ENCODE data around the gene MYO9A.

Gene MYO9A

GRCh38 chr15:72096796-72097195 is 21.2 kb downstream of the MYO9A start:
- TF ChIP-seq POLR2AphosphoS5 (IDR thresholded peaks at IDR 0.05; ENCODE audit: low read depth) (no peak), SPI1 (IDR thresholded peaks at IDR 0.05; ENCODE audit: borderline replicate concordance, low read depth) (no peak), GABPA (IDR thresholded peaks at IDR 0.05; ENCODE audit: low read depth) (no peak)
- TF ChIP-seq, protein P1, sequence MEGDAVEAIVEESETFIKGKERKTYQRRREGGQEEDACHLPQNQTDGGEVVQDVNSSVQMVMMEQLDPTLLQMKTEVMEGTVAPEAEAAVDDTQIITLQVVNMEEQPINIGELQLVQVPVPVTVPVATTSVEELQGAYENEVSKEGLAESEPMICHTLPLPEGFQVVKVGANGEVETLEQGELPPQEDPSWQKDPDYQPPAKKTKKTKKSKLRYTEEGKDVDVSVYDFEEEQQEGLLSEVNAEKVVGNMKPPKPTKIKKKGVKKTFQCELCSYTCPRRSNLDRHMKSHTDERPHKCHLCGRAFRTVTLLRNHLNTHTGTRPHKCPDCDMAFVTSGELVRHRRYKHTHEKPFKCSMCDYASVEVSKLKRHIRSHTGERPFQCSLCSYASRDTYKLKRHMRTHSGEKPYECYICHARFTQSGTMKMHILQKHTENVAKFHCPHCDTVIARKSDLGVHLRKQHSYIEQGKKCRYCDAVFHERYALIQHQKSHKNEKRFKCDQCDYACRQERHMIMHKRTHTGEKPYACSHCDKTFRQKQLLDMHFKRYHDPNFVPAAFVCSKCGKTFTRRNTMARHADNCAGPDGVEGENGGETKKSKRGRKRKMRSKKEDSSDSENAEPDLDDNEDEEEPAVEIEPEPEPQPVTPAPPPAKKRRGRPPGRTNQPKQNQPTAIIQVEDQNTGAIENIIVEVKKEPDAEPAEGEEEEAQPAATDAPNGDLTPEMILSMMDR (IDR thresholded peaks at IDR 0.05; ENCODE audit: insufficient read depth, low read length): no peak
- TF ChIP-seq, protein P2, sequence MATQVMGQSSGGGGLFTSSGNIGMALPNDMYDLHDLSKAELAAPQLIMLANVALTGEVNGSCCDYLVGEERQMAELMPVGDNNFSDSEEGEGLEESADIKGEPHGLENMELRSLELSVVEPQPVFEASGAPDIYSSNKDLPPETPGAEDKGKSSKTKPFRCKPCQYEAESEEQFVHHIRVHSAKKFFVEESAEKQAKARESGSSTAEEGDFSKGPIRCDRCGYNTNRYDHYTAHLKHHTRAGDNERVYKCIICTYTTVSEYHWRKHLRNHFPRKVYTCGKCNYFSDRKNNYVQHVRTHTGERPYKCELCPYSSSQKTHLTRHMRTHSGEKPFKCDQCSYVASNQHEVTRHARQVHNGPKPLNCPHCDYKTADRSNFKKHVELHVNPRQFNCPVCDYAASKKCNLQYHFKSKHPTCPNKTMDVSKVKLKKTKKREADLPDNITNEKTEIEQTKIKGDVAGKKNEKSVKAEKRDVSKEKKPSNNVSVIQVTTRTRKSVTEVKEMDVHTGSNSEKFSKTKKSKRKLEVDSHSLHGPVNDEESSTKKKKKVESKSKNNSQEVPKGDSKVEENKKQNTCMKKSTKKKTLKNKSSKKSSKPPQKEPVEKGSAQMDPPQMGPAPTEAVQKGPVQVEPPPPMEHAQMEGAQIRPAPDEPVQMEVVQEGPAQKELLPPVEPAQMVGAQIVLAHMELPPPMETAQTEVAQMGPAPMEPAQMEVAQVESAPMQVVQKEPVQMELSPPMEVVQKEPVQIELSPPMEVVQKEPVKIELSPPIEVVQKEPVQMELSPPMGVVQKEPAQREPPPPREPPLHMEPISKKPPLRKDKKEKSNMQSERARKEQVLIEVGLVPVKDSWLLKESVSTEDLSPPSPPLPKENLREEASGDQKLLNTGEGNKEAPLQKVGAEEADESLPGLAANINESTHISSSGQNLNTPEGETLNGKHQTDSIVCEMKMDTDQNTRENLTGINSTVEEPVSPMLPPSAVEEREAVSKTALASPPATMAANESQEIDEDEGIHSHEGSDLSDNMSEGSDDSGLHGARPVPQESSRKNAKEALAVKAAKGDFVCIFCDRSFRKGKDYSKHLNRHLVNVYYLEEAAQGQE (IDR thresholded peaks at IDR 0.05; ENCODE audit: insufficient replicate concordance, low read depth): no peak
- H3K27ac ChIP-seq (replicated peaks): no peak overlapping the region
- no peak for DNase-seq (ENCODE audit: low read depth in 1 of 2, low spot score in 1 of 2)
- no peak overlapping the region for H3K4me3 ChIP-seq (replicated peaks; ENCODE audit: insufficient read depth, low read length)
- no peaks in the 10 kb centered on the region for H3K27me3 ChIP-seq (ENCODE audit: insufficient read depth, poor library complexity, severe bottlenecking)

DNA sequence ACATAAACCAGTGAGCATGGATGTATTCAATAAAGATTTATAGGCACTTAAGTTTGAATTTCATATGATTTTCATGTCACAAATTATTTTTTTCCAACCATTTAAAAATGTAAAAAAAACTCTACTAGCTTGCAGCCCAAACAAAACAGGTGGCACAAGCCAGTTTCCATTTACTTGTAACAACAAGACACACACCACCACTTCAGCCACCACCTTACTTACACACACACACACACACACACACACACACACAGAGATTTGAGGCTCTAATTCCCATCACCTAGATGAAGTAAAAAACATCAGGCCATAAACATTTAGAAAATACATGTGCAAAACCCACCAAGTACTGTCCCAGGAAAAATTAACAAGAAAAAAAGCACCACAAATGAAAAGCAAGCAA is 25.3 kb downstream of the MYO9A start:
- DNase-seq (ENCODE audit: low read depth in 1 of 2, low spot score in 1 of 2): no peak
- Histone ChIP-seq H3K4me3 (replicated peaks; ENCODE audit: insufficient read depth, low read length) (no peak overlapping the region), H3K27ac (replicated peaks) (no peak overlapping the region), H3K27me3 (ENCODE audit: insufficient read depth, poor library complexity, severe bottlenecking) (no peaks in the 10 kb centered on the region)
- TF ChIP-seq, protein P2 (IDR thresholded peaks at IDR 0.05; ENCODE audit: insufficient replicate concordance, low read depth): no peak
- TF ChIP-seq, protein P1 (IDR thresholded peaks at IDR 0.05; ENCODE audit: insufficient read depth, low read length): no peak
- TF ChIP-seq SPI1 (IDR thresholded peaks at IDR 0.05; ENCODE audit: borderline replicate concordance, low read depth) (no peak), POLR2AphosphoS5 (IDR thresholded peaks at IDR 0.05; ENCODE audit: low read depth) (no peak), GABPA (IDR thresholded peaks at IDR 0.05; ENCODE audit: low read depth) (no peak)

DNA sequence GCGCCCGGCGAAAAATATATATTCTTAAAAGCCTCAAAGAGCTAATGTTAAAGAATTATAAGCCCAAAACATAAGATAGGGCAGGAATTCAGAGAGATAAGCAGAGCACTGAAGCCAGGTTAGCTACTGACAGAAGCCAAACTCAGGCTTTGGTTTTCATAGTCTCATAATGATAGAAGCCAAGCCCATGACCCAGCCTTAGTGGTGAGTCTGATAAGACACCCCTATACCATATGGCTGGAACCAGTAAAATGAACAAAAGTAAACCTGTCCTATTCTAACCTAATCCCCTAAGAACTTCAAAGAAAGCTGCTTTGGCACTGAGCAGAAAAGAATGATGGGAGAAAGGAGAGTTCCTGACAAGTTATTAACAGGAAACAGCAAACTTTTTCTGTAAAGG is 25.9 kb downstream of the MYO9A start:
- TF ChIP-seq SPI1 (IDR thresholded peaks at IDR 0.05; ENCODE audit: borderline replicate concordance, low read depth): no peak
- TF ChIP-seq, protein P2 (IDR thresholded peaks at IDR 0.05; ENCODE audit: insufficient replicate concordance, low read depth): no peak
- TF ChIP-seq GABPA (IDR thresholded peaks at IDR 0.05; ENCODE audit: low read depth): no peak
- TF ChIP-seq POLR2AphosphoS5 (IDR thresholded peaks at IDR 0.05; ENCODE audit: low read depth): no peak
- TF ChIP-seq, protein P1 (IDR thresholded peaks at IDR 0.05; ENCODE audit: insufficient read depth, low read length): no peak
- no peak overlapping the region for H3K27ac ChIP-seq (replicated peaks)
- no peaks in the 10 kb centered on the region for H3K27me3 ChIP-seq (ENCODE audit: insufficient read depth, poor library complexity, severe bottlenecking)
- DNase-seq (ENCODE audit: low read depth in 1 of 2, low spot score in 1 of 2): no peak
- H3K4me3 ChIP-seq (replicated peaks; ENCODE audit: insufficient read depth, low read length): no peak overlapping the region
